MM.1S (cell line): Measurements from ENCODE around the gene DIRAS2.

Experiments
- DNase-seq: peaks from one replicate; pipeline ENCODE4 v3.0.0-alpha.2; 2015
- H2AFZ ChIP-seq: fragments of 300-600 bp; sonication (generic); 2 replicates; pipeline ENCODE4 v1.6.0; 2016; ENCODE audit warnings: antibody characterized with exemption, low read length
- H3F3A ChIP-seq: fragments of 300-600 bp; sonication (generic); 2 replicates; pipeline ENCODE4 v1.6.1; 2016; ENCODE audit warnings: mild to moderate bottlenecking, antibody characterized with exemption, low read length, moderate library complexity, mixed read lengths; ENCODE audit not compliant: insufficient read depth
- H3K27ac ChIP-seq: fragments of 300-600 bp; sonication (generic); 2 replicates; pipeline ENCODE4 v1.5.1; 2016; ENCODE audit warnings: mild to moderate bottlenecking, low read length
- H3K27me3 ChIP-seq: fragments of 300-600 bp; sonication (generic); replicated peaks from 2 replicates; pipeline ENCODE4 v1.6.0; 2016; ENCODE audit warnings: low read length; ENCODE audit not compliant: insufficient read depth
- H3K36me3 ChIP-seq: fragments of 300-600 bp; sonication (generic); replicated peaks from 2 replicates; pipeline ENCODE4 v1.6.1; 2016; ENCODE audit warnings: mild to moderate bottlenecking, low read length, mixed read lengths; ENCODE audit not compliant: insufficient read depth
- H3K4me1 ChIP-seq: fragments of 300-600 bp; sonication (generic); 2 replicates; pipeline ENCODE4 v1.6.1; 2016; ENCODE audit warnings: low read length, mixed read lengths
- H3K4me2 ChIP-seq: fragments of 300-600 bp; sonication (generic); 2 replicates; pipeline ENCODE4 v1.6.0; 2016; ENCODE audit warnings: low read depth, low read length
- H3K4me3 ChIP-seq: fragments of 300-600 bp; sonication (generic); 2 replicates; pipeline ENCODE4 v1.5.1; 2016; ENCODE audit warnings: low read length, mixed read lengths
- H3K79me2 ChIP-seq: fragments of 300-600 bp; sonication (generic); 2 replicates; pipeline ENCODE4 v1.6.1; 2016; ENCODE audit warnings: mixed run types, low read length, mixed read lengths
- H3K9ac ChIP-seq: fragments of 300-600 bp; sonication (generic); 2 replicates; pipeline ENCODE4 v1.6.1; 2016; ENCODE audit warnings: low read length, mixed read lengths
- H3K9me2 ChIP-seq: fragments of 300-600 bp; sonication (generic); replicated peaks from 2 replicates; pipeline ENCODE4 v1.6.1; 2016; ENCODE audit warnings: mild to moderate bottlenecking, low read length, mixed read lengths; ENCODE audit not compliant: insufficient read depth
- H3K9me3 ChIP-seq: fragments of 300-600 bp; sonication (generic); replicated peaks from 2 replicates; pipeline ENCODE4 v1.6.1; 2016; ENCODE audit warnings: mild to moderate bottlenecking, low read length, mixed read lengths; ENCODE audit not compliant: insufficient read depth
- H4K20me1 ChIP-seq: fragments of 300-600 bp; sonication (generic); 2 replicates; pipeline ENCODE4 v1.6.1; 2016; ENCODE audit warnings: mild to moderate bottlenecking, low read length, moderate library complexity, mixed read lengths; ENCODE audit not compliant: insufficient read depth
- EZH2 ChIP-seq: fragments of 300-600 bp; sonication (generic); optimal IDR thresholded peaks from 2 replicates; pipeline ENCODE3; 2017; ENCODE audit warnings: low read depth, mild to moderate bottlenecking, antibody characterized with exemption, low read length, mixed read lengths
- EZH2phosphoT487 ChIP-seq: fragments of 300-600 bp; sonication (generic); IDR thresholded peaks from 2 replicates; pipeline ENCODE4 v1.6.1; 2018; ENCODE audit warnings: antibody characterized with exemption, low read length
- TF ChIP-seq, protein P1 (sequence below): fragments of 300-600 bp; sonication (generic); IDR thresholded peaks from 2 replicates; pipeline ENCODE4 v1.5.1; 2016; ENCODE audit warnings: antibody characterized with exemption, low read length, mixed read lengths

Gene DIRAS2

DNA sequence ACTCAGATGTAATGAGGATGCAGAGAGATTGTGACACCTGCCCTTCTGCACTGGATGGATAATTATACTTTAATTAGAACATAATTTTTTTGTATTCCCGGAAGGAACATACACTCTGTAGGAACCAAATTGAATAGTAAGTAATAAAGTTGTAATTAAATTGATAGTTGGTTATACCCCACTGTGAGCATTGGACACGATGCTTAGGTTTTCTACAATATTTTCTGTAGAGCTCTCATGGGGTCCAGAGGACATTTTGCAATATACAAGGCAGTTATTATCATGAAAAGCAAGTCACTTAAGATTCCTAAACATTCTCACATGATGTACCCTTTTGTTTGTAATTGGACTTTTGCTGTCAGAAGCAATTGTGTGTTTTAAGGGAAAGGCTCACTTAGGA, 63.4 kb downstream of the DIRAS2 start:
- Histone ChIP-seq H3K4me1 (peaks cover 9% of the 10 kb centered on the region), H4K20me1 (no peaks in the 10 kb centered on the region), H2AFZ (no peak overlapping the region), H3K27me3 (no peaks in the 10 kb centered on the region), H3K4me2 (no peak overlapping the region), H3K36me3 (no peaks in the 10 kb centered on the region), H3K9me3 (no peaks in the 10 kb centered on the region), H3K79me2 (no peaks in the 10 kb centered on the region), H3K9me2 (no peaks in the 10 kb centered on the region), H3K4me3 (no peak overlapping the region), H3F3A (no peaks in the 10 kb centered on the region), H3K9ac (no peak overlapping the region), H3K27ac (no peak overlapping the region)
- no peak for DNase-seq
- TF ChIP-seq EZH2phosphoT487 (no peak), EZH2 (no peak)
- TF ChIP-seq, protein P1, sequence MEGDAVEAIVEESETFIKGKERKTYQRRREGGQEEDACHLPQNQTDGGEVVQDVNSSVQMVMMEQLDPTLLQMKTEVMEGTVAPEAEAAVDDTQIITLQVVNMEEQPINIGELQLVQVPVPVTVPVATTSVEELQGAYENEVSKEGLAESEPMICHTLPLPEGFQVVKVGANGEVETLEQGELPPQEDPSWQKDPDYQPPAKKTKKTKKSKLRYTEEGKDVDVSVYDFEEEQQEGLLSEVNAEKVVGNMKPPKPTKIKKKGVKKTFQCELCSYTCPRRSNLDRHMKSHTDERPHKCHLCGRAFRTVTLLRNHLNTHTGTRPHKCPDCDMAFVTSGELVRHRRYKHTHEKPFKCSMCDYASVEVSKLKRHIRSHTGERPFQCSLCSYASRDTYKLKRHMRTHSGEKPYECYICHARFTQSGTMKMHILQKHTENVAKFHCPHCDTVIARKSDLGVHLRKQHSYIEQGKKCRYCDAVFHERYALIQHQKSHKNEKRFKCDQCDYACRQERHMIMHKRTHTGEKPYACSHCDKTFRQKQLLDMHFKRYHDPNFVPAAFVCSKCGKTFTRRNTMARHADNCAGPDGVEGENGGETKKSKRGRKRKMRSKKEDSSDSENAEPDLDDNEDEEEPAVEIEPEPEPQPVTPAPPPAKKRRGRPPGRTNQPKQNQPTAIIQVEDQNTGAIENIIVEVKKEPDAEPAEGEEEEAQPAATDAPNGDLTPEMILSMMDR = no peak

DNA sequence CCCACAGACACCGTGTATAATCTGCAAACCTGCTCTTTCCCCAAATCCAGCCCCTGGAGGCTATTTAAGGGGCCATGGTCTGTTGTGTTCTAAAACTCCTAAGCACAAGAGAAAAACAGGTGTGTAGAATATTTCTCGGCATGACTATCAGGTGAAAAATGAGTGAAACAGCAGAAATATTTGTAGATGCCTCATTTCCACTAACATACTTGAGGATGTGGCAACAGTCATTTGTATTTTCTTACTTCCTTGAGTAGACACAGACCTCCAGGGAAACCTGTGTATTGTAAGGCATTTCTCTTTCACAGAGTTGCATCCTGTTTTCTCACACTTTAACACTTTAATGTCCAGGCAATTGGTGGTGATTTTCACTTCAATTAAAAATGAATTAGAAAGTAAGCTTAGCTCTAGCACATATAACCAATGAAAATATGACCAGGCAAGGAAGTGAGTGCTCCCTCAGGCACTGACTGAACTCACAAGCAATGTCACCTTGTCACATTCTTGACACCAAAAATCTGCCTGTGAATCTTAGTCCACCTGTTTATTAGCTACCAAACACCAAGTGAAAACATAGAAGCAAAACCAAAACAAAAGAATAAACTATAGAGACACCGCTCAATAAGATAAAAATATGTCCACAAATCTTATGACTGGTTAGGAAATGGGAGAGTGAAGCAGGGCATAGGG, 64.4 kb downstream of the DIRAS2 start:
- Histone ChIP-seq H3K27me3 (no peaks in the 10 kb centered on the region), H3K9me3 (no peaks in the 10 kb centered on the region), H3K4me2 (peak overlapping the region; percentile 3; the same call in 1 of the 2 replicates), H3F3A (no peaks in the 10 kb centered on the region), H3K36me3 (no peaks in the 10 kb centered on the region), H2AFZ (0 out of 2 replicates have a peak overlapping the region, but pooled peaks have one; percentile 16), H3K4me3 (no peak overlapping the region), H3K9ac (no peak overlapping the region), H3K4me1 (peaks cover 9% of the 10 kb centered on the region), H3K79me2 (no peaks in the 10 kb centered on the region), H3K27ac (no peak overlapping the region), H3K9me2 (no peaks in the 10 kb centered on the region), H4K20me1 (no peaks in the 10 kb centered on the region)
- TF ChIP-seq EZH2 (no peak), EZH2phosphoT487 (no peak)
- TF ChIP-seq, protein P1 = no peak
- DNase-seq = no peak

DNA sequence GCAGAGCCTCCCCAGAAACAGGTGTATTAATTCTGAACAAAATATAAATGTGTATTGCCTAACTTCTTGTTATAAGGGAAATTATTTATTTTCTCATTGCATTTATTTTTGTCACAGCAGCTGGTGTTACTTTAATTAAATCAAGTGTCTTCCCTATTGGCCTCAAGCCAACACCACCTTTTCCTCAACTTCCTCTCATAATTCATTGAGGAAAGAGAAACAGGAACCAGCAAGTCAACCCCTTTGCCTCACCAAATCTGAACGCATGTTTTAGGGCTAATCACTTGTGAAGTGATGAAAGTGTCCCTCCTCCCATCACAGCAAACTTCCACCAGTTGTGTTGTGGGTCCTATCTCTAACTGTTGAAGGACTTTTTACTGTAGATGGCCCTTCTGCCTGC, 73.1 kb downstream of the DIRAS2 start:
- no peak for DNase-seq
- Histone ChIP-seq H3K4me2 (no peak overlapping the region), H3K36me3 (no peaks in the 10 kb centered on the region)

More for the DNA sequence above, 73.1 kb downstream of the DIRAS2 start:
- TF ChIP-seq EZH2phosphoT487 (no peak), EZH2 (no peak)
- TF ChIP-seq, protein P1 = no peak
- Histone ChIP-seq H4K20me1 (no peaks in the 10 kb centered on the region), H3K4me1 (no peaks in the 10 kb centered on the region), H3F3A (no peaks in the 10 kb centered on the region), H3K27me3 (no peaks in the 10 kb centered on the region), H3K9me2 (no peaks in the 10 kb centered on the region), H3K27ac (no peak overlapping the region), H3K79me2 (no peaks in the 10 kb centered on the region), H3K9ac (no peak overlapping the region), H3K9me3 (no peaks in the 10 kb centered on the region), H2AFZ (no peak overlapping the region), H3K4me3 (no peak overlapping the region)
